GM18517 (cell line): ENCODE results near the gene COG3.

Experiments
- ATAC-seq: cut with Tn5 transposase; IDR thresholded peaks from one replicate; pipeline ENCODE4 v1.9.1; 2021; ENCODE audit warnings: mild to moderate bottlenecking, moderate library complexity; ENCODE audit not compliant: unreplicated experiment

COG3 gene

GRCh38 chr13:45544520-45544919 lies 79.8 kb downstream of the COG3 start:
- ATAC-seq = no peak

GRCh38 chr13:45545686-45546409 lies 81.1 kb downstream of the COG3 start:
- ATAC-seq = no peak

- ATAC-seq = no peak
These were observed 81.6 kb downstream of the COG3 start for GRCh38 chr13:45546410-45546765.

GRCh38 chr13:45548281-45548680 lies 83.5 kb downstream of the COG3 start:
- no peak for ATAC-seq

- no peak for ATAC-seq
These were observed 89.9 kb downstream of the COG3 start for GRCh38 chr13:45554604-45555109.

GRCh38 chr13:45564133-45564776 lies 99.5 kb downstream of the COG3 start:
- ATAC-seq = no peak

- ATAC-seq = no peak
These were observed 100.6 kb downstream of the COG3 start for GRCh38 chr13:45565331-45565730.

- ATAC-seq = no peak
These were observed 110.5 kb downstream of the COG3 start for GRCh38 chr13:45575146-45575829.

- ATAC-seq = no peak
These were observed 111.1 kb downstream of the COG3 start for GRCh38 chr13:45575830-45576180.

- no peak for ATAC-seq
These were observed 111.7 kb downstream of the COG3 start for GRCh38 chr13:45576466-45576865.

- no peak for ATAC-seq
These were observed 117.8 kb downstream of the COG3 start for GRCh38 chr13:45582408-45583076.

- no peak for ATAC-seq
These were observed 120.1 kb downstream of the COG3 start for GRCh38 chr13:45584816-45585215.
